Muscle of leg (tissue), 9 donors: ENCODE data around the gene ZNF846. TPM values are rescaled to one million over a fixed set of nuclear protein-coding genes. Genes with fewer than 3 reads are reported as not detected.

ENCODE experiments used
- polyA plus RNA-seq, 8 donors: library from polyadenylated mRNA; unstranded; fragments of 120-200 nt; gene quantifications; one replicate each; pipeline versions ENCODE4 v1.2.1 to v1.2.3, GENCODE V29; 2013; ENCODE audit warnings: inconsistent platforms in 1 of 8, low replicate concordance in 1 of 8; ENCODE audit not compliant: insufficient read length in 8 of 8, insufficient read depth in 1 of 8
- total RNA-seq: library from RNA; stranded (reverse); fragments of 120-200 nt; gene quantifications from one replicate; pipeline ENCODE4 v1.2.4, GENCODE V29; 2013

Gene ZNF846
- total and polyA plus RNA-seq, 9 donors, result 6.4 to 12.8 (median 7.7) TPM

Other genes with a start within 250 kb of the ZNF846 start
- gene ZNF426, start 230.1 kb downstream of the ZNF846 start, total RNA-seq, result 19.5 TPM
- gene ZNF426, start 230.1 kb downstream of the ZNF846 start, polyA plus RNA-seq, result 10 to 100 TPM in 5 of 8 donors, 1 to 10 TPM in 3; 7.2 to 11.9 (median 10.7) TPM
- 30.7 TPM for gene ZNF121, start 184.2 kb downstream of the ZNF846 start, total RNA-seq
- 10 to 100 TPM in 2 of 8 donors, 1 to 10 TPM in 6; 5.1 to 10.2 (median 8.2) TPM for gene ZNF121, start 184.2 kb downstream of the ZNF846 start, polyA plus RNA-seq
- gene ZNF561, start 147.5 kb downstream of the ZNF846 start, total RNA-seq, result 35.4 TPM
- gene ZNF561, start 147.5 kb downstream of the ZNF846 start, polyA plus RNA-seq, result 10 to 100 TPM; 24.1 to 36.1 (median 33.3) TPM
- gene ZNF562, start 93.6 kb downstream of the ZNF846 start, total RNA-seq, result 41.8 TPM
- gene ZNF562, start 93.6 kb downstream of the ZNF846 start, polyA plus RNA-seq, result 10 to 100 TPM; 10.7 to 17.7 (median 15.5) TPM
- gene FBXL12, start 50.3 kb upstream of the ZNF846 start, total RNA-seq, result 16.4 TPM
- 10 to 100 TPM; 27.7 to 36.4 (median 29.7) TPM for gene FBXL12, start 50.3 kb upstream of the ZNF846 start, polyA plus RNA-seq
- gene UBL5, start 59.2 kb upstream of the ZNF846 start, total RNA-seq, result 333 TPM
- 100 to 1,000 TPM; 182 to 220 (median 195) TPM for gene UBL5, start 59.2 kb upstream of the ZNF846 start, polyA plus RNA-seq
- 87.9 TPM for gene PIN1, start 66.6 kb upstream of the ZNF846 start, total RNA-seq
- 10 to 100 TPM; 75.0 to 91.8 (median 80.4) TPM for gene PIN1, start 66.6 kb upstream of the ZNF846 start, polyA plus RNA-seq
- 13.1 TPM for gene OLFM2, start 167.8 kb upstream of the ZNF846 start, total RNA-seq
- 10 to 100 TPM; 17.3 to 52.0 (median 33.4) TPM for gene OLFM2, start 167.8 kb upstream of the ZNF846 start, polyA plus RNA-seq
- gene COL5A3, start 241.8 kb upstream of the ZNF846 start, total RNA-seq, result 42.0 TPM
- 100 to 1,000 TPM in 1 of 8 donors, 10 to 100 TPM in 7; 71.5 to 122 (median 89.8) TPM for gene COL5A3, start 241.8 kb upstream of the ZNF846 start, polyA plus RNA-seq
- not detected for gene RDH8, start 244.7 kb upstream of the ZNF846 start, total RNA-seq
- gene RDH8, start 244.7 kb upstream of the ZNF846 start, polyA plus RNA-seq, result not detected